GM19324 (cell line): ENCODE data around the gene PSD2.

Experiments used
- ATAC-seq: cut with Tn5 transposase; IDR thresholded peaks from one replicate; pipeline ENCODE4 v1.9.1; 2021; ENCODE audit warnings: mild to moderate bottlenecking, moderate library complexity; ENCODE audit not compliant: unreplicated experiment, low FRiP score

Gene PSD2

GRCh38 chr5:139831624-139832023, 36.0 kb downstream of the PSD2 start:
- no peak for ATAC-seq

GRCh38 chr5:139833525-139833924, 37.9 kb downstream of the PSD2 start:
- ATAC-seq: no peak

DNA sequence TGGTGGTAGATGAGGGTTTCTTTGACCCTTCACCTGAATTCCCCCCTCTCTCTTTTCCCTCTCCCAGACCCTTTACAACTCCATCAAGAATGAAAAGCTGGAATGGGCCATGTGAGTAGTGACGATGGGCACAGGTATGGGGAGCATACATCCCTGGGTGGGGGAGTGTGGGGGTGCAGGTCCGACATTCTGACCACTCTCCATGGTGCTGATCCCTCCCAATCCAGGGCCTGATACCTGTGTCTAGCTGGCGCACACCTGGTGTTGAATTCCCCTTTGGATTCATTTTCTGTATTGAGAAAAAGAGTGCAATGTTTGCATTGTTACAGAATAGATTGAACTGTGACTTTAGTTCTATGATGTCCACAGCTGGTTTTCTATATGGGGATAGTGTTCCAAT, 40.0 kb downstream of the PSD2 start:
- no peak for ATAC-seq

- no peak for ATAC-seq
Observed at GRCh38 chr5:139836469-139837208, 41.0 kb downstream of the PSD2 start.

- ATAC-seq: no peak
Observed at GRCh38 chr5:139837711-139838380, 42.2 kb downstream of the PSD2 start.

- ATAC-seq: no peak
Observed at GRCh38 chr5:139838381-139839197, 43.0 kb downstream of the PSD2 start.

DNA sequence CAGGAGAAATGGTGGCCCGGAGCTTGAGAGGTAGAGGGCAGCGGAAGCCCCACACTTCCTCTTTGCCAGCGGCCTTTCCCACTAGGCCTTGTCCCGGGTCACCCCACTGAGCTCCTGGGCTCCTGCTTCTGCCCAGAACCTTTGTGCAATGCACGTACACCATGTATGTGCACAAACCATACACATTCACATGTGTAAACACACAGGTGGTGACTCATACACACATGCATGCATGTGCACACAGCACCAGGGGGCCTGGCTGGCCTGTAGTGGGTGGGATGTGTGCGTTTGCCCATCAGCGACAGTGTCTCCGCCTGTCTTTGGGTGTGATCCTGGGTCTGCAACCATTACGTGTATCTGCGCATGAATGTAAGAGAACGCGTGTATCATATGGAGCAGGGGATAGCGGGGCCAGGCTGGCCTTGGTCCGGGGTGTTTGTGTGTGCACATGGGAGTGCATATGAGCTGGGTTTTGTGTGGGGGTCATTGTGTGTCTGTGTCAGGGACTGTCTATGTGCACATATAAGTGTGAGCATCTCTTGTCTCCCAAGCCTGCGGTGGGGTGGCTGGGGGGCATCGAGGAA, 43.7 kb downstream of the PSD2 start:
- ATAC-seq: no peak

GRCh38 chr5:139839918-139840317, 44.3 kb downstream of the PSD2 start:
- no peak for ATAC-seq

DNA sequence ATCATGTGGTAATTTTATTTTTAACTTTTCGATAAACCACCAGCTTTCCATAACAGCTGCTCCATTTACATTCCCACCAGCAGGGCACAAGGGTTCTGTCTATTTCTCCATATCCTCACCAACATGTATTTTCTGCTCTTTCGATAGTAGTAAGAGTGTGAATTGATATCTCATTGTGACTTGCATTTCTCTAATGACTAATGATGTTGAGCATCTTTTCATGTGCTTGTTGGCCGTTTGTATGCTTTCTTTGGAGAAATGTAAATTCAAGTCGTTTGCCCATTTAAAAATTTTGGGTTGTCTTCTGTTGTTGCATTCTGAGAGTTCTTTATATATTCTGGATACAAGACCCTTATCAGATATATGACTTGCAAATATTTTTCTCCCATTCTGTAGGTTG, 45.9 kb downstream of the PSD2 start:
- ATAC-seq: no peak

GRCh38 chr5:139842321-139842720, 46.7 kb downstream of the PSD2 start:
- no peak for ATAC-seq

DNA sequence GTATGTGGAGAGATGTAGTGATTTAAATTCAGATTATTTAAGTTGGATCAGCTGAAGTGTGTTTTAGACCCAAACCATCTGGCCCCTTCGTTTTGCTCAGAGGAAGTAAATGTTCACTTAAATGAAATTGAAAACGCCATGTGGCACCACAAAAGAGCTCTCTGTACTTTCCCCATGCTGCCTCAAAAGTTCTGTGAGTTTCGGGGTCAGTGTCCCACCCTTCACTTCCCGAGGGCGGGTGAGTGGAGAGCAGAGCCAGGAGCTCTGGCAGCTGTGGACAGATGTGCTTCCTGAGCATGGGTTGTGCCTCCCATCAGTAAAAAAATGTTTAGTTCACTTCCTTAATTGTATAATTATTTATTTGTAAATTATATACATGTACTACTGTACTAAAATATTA, 48.4 kb downstream of the PSD2 start:
- ATAC-seq: no peak

DNA sequence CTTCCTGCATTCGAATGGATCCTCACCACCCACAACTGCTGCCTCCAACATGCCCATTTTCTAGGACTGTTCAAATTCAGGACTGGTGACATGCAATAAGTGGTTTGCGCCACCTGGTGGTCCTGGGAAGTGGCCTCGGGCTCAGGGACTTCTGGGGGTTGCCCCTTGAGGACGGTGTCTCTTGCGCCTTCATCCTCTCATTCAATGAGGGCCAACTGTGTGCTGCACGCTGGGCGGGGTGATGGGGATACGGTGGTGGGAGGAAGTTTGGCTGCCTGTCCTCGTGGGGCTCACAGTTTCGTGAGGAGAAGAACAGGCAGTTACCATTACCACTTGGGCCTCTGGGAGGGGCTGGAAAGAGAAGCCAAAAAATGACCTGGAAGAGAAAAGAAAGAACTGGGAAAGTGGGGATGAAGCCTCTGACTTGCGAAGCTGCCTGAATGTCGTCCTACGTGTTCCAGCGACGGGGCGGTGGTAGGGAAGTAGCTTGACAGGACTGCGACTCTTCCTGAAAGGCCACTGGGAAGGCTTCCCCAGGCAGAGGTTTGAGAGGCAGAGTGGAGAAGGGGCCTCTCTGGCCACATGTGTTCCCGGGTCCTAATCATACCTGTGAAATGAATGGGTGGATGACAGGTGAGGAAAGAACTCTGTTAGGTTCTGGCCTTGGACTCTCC, 49.0 kb downstream of the PSD2 start:
- no peak for ATAC-seq

- ATAC-seq: no peak
Observed at GRCh38 chr5:139845846-139846681, 50.5 kb downstream of the PSD2 start.

DNA sequence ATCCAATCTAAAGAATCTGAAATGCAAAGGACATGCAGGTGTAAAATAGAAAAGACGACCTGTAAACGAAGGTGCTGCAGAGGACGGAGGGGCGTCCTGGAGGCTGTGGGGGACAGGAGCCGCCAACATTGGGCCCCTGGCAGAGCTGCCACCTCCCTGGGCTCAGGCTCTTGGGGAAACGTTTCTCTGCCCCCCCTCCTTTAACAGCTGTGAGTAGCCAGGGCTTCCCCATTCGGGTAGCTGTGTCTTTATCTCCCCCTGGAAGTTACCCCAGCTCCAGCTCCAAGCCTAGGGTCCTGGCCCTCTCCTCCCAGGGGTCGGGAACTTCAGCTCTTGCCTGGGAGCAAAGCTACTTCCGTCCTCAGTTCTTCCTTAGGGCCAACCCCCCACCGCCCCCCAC, 51.5 kb downstream of the PSD2 start:
- ATAC-seq: no peak

GRCh38 chr5:139847790-139848507, 52.3 kb downstream of the PSD2 start:
- peak; percentile 67 for ATAC-seq

DNA sequence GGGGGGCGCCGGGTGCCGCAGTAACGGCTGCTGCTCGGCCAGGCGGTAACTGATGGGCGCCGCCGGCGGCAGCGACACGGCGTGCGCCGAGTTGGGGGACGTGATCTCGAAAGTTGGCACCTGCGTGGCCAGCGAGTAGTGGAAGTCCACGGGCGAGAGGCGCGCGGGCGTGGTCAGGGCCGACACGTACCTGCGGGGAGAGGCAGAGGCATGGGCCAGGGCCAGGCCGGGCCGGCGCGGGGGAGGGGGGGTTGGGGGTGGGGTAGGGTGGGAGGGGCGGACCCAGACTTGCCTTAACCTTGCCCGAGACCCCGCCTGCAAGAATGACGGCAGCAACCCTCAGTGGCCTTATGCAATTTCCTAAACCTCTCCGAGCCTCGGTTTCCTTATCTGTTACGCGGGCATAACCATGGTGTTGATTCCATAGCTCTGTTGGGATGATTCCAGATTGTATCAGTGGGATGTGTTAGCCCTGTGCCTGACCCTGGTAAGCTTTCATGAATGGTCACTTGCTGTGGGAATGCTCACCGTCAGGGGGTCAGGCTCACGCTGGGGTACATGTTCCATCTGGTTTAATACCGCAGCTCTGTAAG, 53.0 kb downstream of the PSD2 start:
- peak; percentile 15 for ATAC-seq

GRCh38 chr5:139849501-139849900, 53.9 kb downstream of the PSD2 start:
- ATAC-seq: no peak

DNA sequence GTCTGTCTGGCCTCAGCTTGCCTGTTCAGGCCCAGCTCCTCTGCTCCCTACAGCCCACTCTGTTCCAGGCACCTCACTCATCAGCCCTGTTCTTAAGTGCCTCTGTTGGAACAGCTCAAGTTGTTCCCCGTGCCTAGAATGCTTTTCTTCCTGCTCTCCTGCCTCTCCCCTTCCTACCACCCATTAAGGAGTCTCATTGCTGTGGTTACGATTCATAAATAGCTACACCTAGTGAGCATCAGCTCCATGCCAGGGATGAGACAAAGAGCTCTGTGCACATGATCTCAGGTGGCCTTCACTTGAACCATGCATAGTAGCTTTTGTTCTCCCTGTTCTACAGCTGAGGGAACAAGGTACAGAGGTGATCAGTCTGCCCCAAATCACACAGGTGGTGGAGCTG, 54.3 kb downstream of the PSD2 start:
- ATAC-seq: no peak
